Fibroblast of mammary gland (primary cell): ENCODE results near the gene SHISA9.

Experiments
- DNase-seq: peaks from one replicate; pipeline ENCODE4 v3.0.0-alpha.2; 2010; ENCODE audit warnings: low read depth
- H3K4me3 ChIP-seq: 2 replicates; pipeline ENCODE4 v1.5.1; 2011; ENCODE audit warnings: low read depth, mild to moderate bottlenecking, low read length, moderate library complexity; ENCODE audit not compliant: control insufficient read depth
- TF ChIP-seq, protein P1 (sequence below): conservative IDR thresholded peaks from 2 replicates; pipeline ENCODE4 v1.5.1; 2011; ENCODE audit warnings: low read depth, low read length, inconsistent platforms; ENCODE audit not compliant: control insufficient read depth, insufficient read depth

Gene SHISA9

DNA sequence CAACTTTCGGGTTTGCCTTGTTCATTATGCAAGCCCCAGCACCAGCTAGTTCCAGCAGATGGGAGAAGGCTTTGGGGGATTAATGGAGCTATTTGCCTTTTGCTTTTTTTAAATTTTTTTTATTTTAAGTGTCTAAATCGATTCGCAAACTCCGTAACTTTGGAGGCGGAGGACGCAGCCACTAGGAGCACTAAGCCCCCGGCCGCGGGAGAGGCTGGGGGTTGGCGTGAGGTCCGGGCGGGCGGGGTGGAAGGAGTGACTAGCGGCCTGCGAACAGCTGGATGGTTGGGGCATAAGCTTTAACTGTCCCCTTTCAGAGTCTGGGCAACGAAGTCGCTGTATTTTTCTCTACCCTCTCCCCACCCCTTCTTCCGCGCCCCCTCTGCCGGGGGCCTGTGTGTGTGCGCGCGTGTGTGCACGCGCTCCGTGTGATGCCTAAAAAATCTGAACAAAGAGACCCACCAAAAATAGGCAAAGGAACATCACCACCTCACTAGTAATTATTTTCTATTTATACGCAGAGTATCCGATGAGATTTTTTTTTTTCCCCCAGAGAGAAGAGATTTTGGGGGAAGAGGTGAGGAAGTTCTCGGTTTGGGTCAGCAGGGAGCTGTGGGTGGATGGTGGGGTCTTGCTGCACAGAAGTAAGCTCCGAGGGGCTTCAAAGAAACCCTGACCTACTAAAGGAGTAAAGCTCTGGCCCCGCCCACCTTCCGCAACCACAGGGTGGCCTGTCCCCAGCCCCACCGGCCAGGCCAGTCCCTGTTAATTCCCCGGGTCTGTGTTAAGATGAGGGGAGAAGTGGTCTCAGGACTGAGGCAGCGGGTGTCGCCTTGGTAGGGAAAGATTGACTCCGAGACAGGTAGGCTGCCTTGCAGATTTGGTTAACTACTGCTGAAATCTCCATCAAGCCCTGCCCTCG lies 2.3 kb downstream of the SHISA9 start:
- H3K4me3 ChIP-seq = peak overlapping the region; percentile 38
- no peak for DNase-seq
- TF ChIP-seq, protein P1, sequence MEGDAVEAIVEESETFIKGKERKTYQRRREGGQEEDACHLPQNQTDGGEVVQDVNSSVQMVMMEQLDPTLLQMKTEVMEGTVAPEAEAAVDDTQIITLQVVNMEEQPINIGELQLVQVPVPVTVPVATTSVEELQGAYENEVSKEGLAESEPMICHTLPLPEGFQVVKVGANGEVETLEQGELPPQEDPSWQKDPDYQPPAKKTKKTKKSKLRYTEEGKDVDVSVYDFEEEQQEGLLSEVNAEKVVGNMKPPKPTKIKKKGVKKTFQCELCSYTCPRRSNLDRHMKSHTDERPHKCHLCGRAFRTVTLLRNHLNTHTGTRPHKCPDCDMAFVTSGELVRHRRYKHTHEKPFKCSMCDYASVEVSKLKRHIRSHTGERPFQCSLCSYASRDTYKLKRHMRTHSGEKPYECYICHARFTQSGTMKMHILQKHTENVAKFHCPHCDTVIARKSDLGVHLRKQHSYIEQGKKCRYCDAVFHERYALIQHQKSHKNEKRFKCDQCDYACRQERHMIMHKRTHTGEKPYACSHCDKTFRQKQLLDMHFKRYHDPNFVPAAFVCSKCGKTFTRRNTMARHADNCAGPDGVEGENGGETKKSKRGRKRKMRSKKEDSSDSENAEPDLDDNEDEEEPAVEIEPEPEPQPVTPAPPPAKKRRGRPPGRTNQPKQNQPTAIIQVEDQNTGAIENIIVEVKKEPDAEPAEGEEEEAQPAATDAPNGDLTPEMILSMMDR = no peak

DNA sequence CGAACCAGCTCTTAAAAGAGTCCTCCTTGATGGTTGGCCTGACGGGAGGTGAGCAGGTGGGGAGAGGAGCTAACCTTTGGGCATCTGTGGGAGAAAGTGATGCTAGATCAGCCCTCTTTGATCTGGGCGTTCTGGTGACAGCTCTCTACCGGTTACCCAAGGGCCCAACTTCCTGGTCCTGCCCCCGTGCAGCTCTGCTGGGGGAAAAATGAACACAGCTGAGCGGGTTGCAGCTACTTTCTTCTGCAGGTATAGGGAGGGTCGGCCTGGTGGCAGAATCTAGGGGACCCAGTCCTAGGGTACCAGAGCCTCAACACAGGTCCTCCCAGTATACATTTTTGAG lies 2.9 kb downstream of the SHISA9 start:
- TF ChIP-seq, protein P1 = no peak
- DNase-seq = no peak
- H3K4me3 ChIP-seq = no peak overlapping the region

DNA sequence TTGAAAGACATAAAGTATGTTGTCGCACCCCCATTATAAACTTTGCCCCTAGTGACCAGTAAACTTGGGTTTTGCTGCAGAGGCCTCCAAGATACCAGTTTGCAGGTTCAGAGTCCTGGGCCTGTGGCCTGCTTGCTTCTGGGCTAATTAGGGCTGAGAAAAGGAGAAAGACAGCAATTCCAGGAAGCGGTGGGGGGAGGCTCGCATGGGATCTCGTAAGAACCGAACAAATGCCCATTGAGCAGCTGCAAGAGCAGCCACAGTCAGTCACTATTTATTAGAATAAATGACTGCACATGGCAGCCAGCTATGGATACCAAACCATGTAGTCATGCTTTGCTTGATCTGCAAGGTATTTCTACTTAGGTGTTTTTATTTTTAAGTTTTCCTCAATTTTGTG lies 4.9 kb downstream of the SHISA9 start:
- no peak overlapping the region for H3K4me3 ChIP-seq
- DNase-seq = no peak
- TF ChIP-seq, protein P1 = no peak

DNA sequence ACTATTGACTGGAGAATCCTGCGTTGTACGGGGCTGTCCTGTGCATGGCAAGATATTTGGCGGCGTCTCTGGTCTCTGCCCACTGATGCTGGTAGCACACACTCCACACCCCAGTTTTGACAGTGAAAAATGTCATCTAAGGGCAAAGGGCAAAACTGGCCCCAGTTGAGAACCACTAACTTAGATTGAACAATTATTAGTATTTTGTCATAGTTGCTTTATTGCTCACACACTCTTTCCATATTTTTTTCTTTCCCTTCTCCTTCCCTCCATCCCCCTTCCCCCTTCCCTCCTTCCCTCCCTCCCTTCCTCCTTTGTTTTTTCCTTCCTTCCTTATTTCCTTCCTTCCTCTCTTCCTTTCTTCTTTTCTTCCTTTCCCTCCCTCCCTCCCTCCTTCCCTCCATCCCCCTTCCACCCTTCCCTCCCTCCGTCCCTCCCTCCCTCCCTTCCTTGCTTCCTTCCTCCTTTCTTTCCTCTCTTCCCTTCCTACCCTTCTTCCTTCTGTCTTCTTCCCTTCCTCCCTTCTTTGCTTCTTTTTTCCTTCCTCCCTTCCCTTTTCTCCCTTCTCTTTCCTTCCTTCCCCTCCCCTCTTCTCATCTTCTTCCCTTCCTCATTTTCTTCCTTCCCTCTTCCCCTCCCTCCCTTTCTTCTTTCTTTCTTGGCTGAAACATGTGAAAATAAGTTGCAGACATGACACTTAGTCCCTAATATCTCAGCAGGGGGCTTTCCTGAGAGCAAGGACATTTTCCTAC lies 5.5 kb downstream of the SHISA9 start:
- DNase-seq = no peak
- no peak overlapping the region for H3K4me3 ChIP-seq
- TF ChIP-seq, protein P1 = no peak

DNA sequence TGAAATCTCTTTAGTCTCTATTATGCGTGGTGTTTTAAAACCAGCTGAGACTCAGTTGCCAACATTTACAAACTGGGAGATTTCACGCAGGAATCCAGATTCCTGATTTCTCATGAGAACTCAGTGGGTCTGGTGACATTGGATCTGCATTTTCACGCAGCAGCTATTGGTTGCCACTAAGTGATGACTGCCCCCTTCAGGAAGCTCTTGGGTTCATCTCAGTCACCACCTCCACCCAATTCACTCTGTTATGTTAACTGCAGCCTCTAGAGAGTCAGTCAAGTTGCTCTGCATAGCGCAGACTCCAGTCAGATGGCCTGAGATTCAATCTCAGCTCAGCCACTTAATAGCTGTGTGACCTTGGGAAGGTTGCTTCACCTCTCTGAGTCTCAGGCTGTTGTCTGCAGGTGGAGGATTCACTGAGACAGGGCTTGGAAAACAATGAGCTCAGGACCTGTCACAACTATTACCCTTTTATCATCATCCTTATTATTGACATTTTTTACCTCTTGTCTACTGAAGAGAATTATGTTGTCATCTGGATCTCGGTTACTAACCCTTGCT lies 6.4 kb downstream of the SHISA9 start:
- DNase-seq = no peak
- TF ChIP-seq, protein P1 = no peak
- no peak overlapping the region for H3K4me3 ChIP-seq

DNA sequence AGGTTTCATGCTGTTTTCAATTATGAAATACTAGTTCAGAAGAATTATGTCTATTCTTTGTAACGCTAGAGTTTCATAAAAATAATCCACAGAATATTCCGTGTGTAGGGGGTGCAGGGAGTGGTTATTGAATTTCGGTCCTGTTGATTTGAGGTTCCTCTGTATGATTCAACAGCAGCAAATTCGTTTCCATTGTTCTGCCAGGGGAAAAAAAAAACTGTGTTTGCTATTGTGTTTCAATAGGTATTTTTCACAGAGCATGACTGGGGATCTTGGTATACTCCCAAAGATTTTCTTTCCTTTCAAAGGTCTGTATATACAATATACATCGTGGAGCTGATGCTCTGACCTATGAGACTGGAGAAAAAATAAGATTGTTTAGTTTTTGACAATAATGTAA lies 15.8 kb downstream of the SHISA9 start:
- H3K4me3 ChIP-seq = no peak overlapping the region
- TF ChIP-seq, protein P1 = no peak
- DNase-seq = no peak
